Gastrocnemius medialis (tissue), 4 donors: ENCODE measurements around the gene PDZD4.

ENCODE experiments used
- CTCF ChIP-seq, 5 experiments: fragments of 450-650 bp in 3 of 5; fragments of 200-600 bp in 2 of 5; sonication (generic) in 2 of 5; IDR thresholded peaks in 4 of 5; conservative IDR thresholded peaks in 1 of 5; 1 replicate in 4 of 5; 2 replicates in 1 of 5; pipeline ENCODE4 v1.5.1; 2016 to 2019; ENCODE audit warnings: antibody characterized with exemption in 5 of 5, mild to moderate bottlenecking in 3 of 5, moderate library complexity in 3 of 5
- POLR2A ChIP-seq, 2 donors: fragments of 450-650 bp; IDR thresholded peaks; one replicate each; pipeline ENCODE4 v1.6.1; 2017; ENCODE audit warnings: antibody characterized with exemption in 2 of 2, mild to moderate bottlenecking in 2 of 2, moderate library complexity in 2 of 2

GRCh38 chrX:153863251-153863991 is 33.1 kb upstream of the PDZD4 start:
- TF ChIP-seq CTCF (IDR thresholded peaks at IDR 0.05 in 4 of 5, conservative IDR thresholded peaks at IDR 0.05 in 1 of 5) (no peak), POLR2A (IDR thresholded peaks at IDR 0.05) (no peak)
